B cell (primary cell): ENCODE results near the gene IRAK2. TPM values are rescaled to one million over a fixed set of nuclear protein-coding genes. Genes with fewer than 3 reads are reported as not detected.

Experiments
- ATAC-seq: fragments of 200-7000 bp; cut with Tn5 transposase; one replicate; pipeline ENCODE4 v1.10.0; 2021; ENCODE audit warnings: low read depth, mild to moderate bottlenecking, moderate number of reproducible peaks, moderate library complexity
- CTCF ChIA-PET: fragments of 350-600 bp; sonication (Branson Sonifier 250); formaldehyde crosslinking; loops from one replicate; lab custom pipeline; 2021; ENCODE audit warnings: antibody characterized with exemption, inconsistent platforms; lab: Charles Lee
- POLR2A ChIA-PET: fragments of 350-600 bp; sonication (Branson Sonifier 250); formaldehyde crosslinking; loops from one replicate; lab custom pipeline; 2021; ENCODE audit warnings: antibody characterized with exemption; lab: Charles Lee
- DNase-seq: peaks from one replicate; pipeline ENCODE4 v3.0.0; 2013
- H2AFZ ChIP-seq: 2 replicates; pipeline ENCODE4 v1.6.1; 2012; ENCODE audit warnings: mild to moderate bottlenecking, low read depth, low read length; ENCODE audit not compliant: insufficient read depth, poor library complexity, severe bottlenecking
- H3K27ac ChIP-seq, 2 donors: 1 replicate in 1 of 2; 2 replicates in 1 of 2; pipeline ENCODE4 v1.5.1; 2012 to 2013; ENCODE audit warnings: low read length in 2 of 2, mild to moderate bottlenecking in 2 of 2, moderate library complexity in 1 of 2
- H3K27me3 ChIP-seq, 4 experiments: fragments of 200-600 bp in 1 of 4; sonication (generic) in 1 of 4; replicated peaks in 1 of 4; 1 replicate in 2 of 4; 2 replicates in 2 of 4; pipeline versions ENCODE4 v1.6.1 to v1.7.0; 2013 to 2016; ENCODE audit warnings: low read length in 3 of 4, mild to moderate bottlenecking in 2 of 4, mixed read lengths in 1 of 4, moderate library complexity in 1 of 4; ENCODE audit not compliant: insufficient read depth in 4 of 4, control insufficient read depth in 3 of 4; ENCODE audit errors: control extremely low read depth in 1 of 4
- H3K36me3 ChIP-seq, 2 experiments: replicated peaks in 1 of 2; 1 replicate in 1 of 2; 2 replicates in 1 of 2; pipeline versions ENCODE4 v1.6.1 to v1.7.1; 2013; ENCODE audit warnings: low read length in 1 of 2; ENCODE audit not compliant: insufficient read depth in 2 of 2, control insufficient read depth in 1 of 2; ENCODE audit errors: control extremely low read depth in 1 of 2, extremely low read depth in 1 of 2
- H3K4me1 ChIP-seq, 2 donors: fragments of 200-600 bp in 1 of 2; sonication (generic) in 1 of 2; 1 replicate in 1 of 2; 2 replicates in 1 of 2; pipeline versions ENCODE4 v1.5.1 to v1.6.1; 2013 to 2017; ENCODE audit warnings: low read length in 2 of 2; ENCODE audit not compliant: control insufficient read depth in 2 of 2, insufficient read depth in 2 of 2
- H3K4me2 ChIP-seq: replicated peaks from 2 replicates; pipeline ENCODE3; 2012; ENCODE audit warnings: mild to moderate bottlenecking, low read depth, low read length; ENCODE audit not compliant: poor library complexity, severe bottlenecking
- H3K4me3 ChIP-seq, 5 experiments: fragments of 200-600 bp in 1 of 5; sonication (generic) in 1 of 5; 1 replicate in 3 of 5; 2 replicates in 2 of 5; pipeline versions ENCODE4 v1.5.1 to v1.7.0; 2011 to 2016; ENCODE audit warnings: low read length in 4 of 5, mild to moderate bottlenecking in 4 of 5, low read depth in 2 of 5, control low read depth in 1 of 5, moderate library complexity in 1 of 5; ENCODE audit not compliant: insufficient read depth in 1 of 5; ENCODE audit errors: control extremely low read depth in 1 of 5, extremely low read depth in 1 of 5
- H3K79me2 ChIP-seq: fragments of 200-600 bp; sonication (generic); one replicate; pipeline ENCODE4 v1.6.0; 2016; ENCODE audit warnings: low read length; ENCODE audit not compliant: control insufficient read depth, insufficient read depth
- H3K9ac ChIP-seq: fragments of 200-600 bp; sonication (generic); 2 replicates; pipeline ENCODE4 v1.6.1; 2017; ENCODE audit warnings: mild to moderate bottlenecking, low read length, moderate library complexity
- H3K9me3 ChIP-seq, 3 donors: one replicate each; pipeline versions ENCODE4 v1.6.1 to v1.7.1; 2013; ENCODE audit warnings: low read length in 2 of 3; ENCODE audit not compliant: control insufficient read depth in 2 of 3, insufficient read depth in 1 of 3; ENCODE audit errors: control extremely low read depth in 1 of 3
- H4K20me1 ChIP-seq: 2 replicates; pipeline ENCODE4 v1.6.0; 2012; ENCODE audit warnings: mild to moderate bottlenecking, low read length; ENCODE audit not compliant: insufficient read depth, control insufficient read depth, poor library complexity, severe bottlenecking
- H3K27ac Mint-ChIP-seq: one replicate; pipeline ENCODE4 v1.8.0; 2021; ENCODE audit warnings: mixed read lengths
- H3K27me3 Mint-ChIP-seq: one replicate; pipeline ENCODE4 v1.8.0; 2021; ENCODE audit warnings: mixed read lengths
- H3K4me1 Mint-ChIP-seq: one replicate; pipeline ENCODE4 v1.8.0; 2021; ENCODE audit warnings: mixed read lengths
- H3K4me3 Mint-ChIP-seq: one replicate; pipeline ENCODE4 v1.8.0; 2021; ENCODE audit warnings: mixed read lengths
- H3K9me3 Mint-ChIP-seq: one replicate; pipeline ENCODE4 v1.8.0; 2022; ENCODE audit warnings: mixed read lengths; ENCODE audit not compliant: insufficient read depth
- CTCF ChIP-seq: fragments of 200-600 bp; IDR thresholded peaks from one replicate; pipeline ENCODE4 v1.8.0; 2022; ENCODE audit warnings: antibody characterized with exemption, mild to moderate bottlenecking
- EZH2 ChIP-seq: IDR thresholded peaks from 2 replicates; pipeline ENCODE4 v1.6.1; 2012; ENCODE audit warnings: borderline replicate concordance, low read depth, mild to moderate bottlenecking, moderate library complexity, low read length; ENCODE audit not compliant: insufficient read depth, poor library complexity, severe bottlenecking
- WGBS: methylation state at CpG from one replicate; pipeline ENCODE4 v1.1.5; 2013; ENCODE audit warnings: missing lambda C conversion rate; ENCODE audit not compliant: insufficient coverage; 5-methylcytosine and 5-hydroxymethylcytosine counted together
- intact Hi-C: fragments of 100-400 bp; cut with micrococcal nuclease; formaldehyde crosslinking; loops from one replicate; pipeline ENCODE4 v1.10.0; 2022
- polyA plus RNA-seq: library from polyadenylated mRNA; depleted of rRNA; stranded (reverse); fragments of >200 nt; gene quantifications from 2 replicates; pipeline ENCODE4 v1.2.3, GENCODE V29; 2012
- total RNA-seq, 2 donors: library from RNA; stranded (reverse); fragments of 120-200 nt in 1 of 2; gene quantifications; 1 replicate in 1 of 2; 2 replicates in 1 of 2; pipeline versions ENCODE4 v1.2.3 to v1.2.4, GENCODE V29; 2013 to 2022

IRAK2 gene
- total and polyA plus RNA-seq, 2 donors (not counting 1 experiment from before 2014, with no cell fraction given) = 11.8 to 23.2 TPM

GRCh38 chr3:10192953-10193691 lies 28.4 kb downstream of the IRAK2 start:
- Mint-ChIP-seq H3K27me3 (no peaks in the 10 kb centered on the region), H3K4me3 (peak overlapping the region; percentile 75), H3K4me1 (peaks cover 82% of the 10 kb centered on the region), H3K27ac (peak overlapping the region; percentile 96), H3K9me3 (no peaks in the 10 kb centered on the region)
- Histone ChIP-seq H3K27ac (peak overlapping the region; percentile 84 to 95), H3K36me3 (no peaks in the 10 kb centered on the region), H4K20me1 (no peaks in the 10 kb centered on the region), H3K79me2 (peaks cover 59% of the 10 kb centered on the region), H3K27me3 (no peaks in the 10 kb centered on the region), H3K4me1 (peaks cover 89 to 94% of the 10 kb centered on the region in 2 donors), H3K9ac (peak overlapping the region; percentile 53), H3K4me3 (peak overlapping the region in 3 of 5 experiments; percentile 11 to 53 (median 32)), H2AFZ (peak overlapping the region; percentile 64), H3K9me3 (no peaks in the 10 kb centered on the region), H3K4me2 (peak overlapping the region; percentile 61)
- intact Hi-C loops = loop anchor here (1.0 to 2.0 kb wide), 4 partner anchors 12 to 56 kb away; partner anchors contain the start of genes TATDN2 and VHL
- DNase-seq (peak; percentile 89), ATAC-seq (peak; percentile 64)
- POLR2A ChIA-PET = interaction anchor here (0.6 to 3.8 kb wide), 9 partner anchors 11 to 78 kb away, joined by 3 to 16 read pairs (median 5); partner anchors contain the start of genes TATDN2 and VHL
- CTCF ChIA-PET = interaction anchor here (0.7 to 4.8 kb wide), 18 partner anchors 8 to 261 kb away, joined by 3 to 44 read pairs (median 5); partner anchors contain the start of genes CRELD1, IRAK2 and VHL
- TF ChIP-seq EZH2 = no peak
- TF ChIP-seq CTCF = peak; percentile 39
- 15% methylated on average over 8 of the region's 12 CpGs for WGBS
